Activated CD8-positive, alpha-beta memory T cell treated with anti-CD3 and anti-CD28 coated beads, Interleukin-2, amount 50 U/mL, for 24 hours (primary cell): ENCODE measurements around the gene KCNQ4.

Source experiments
- DNase-seq: peaks from one replicate; pipeline ENCODE4 v3.0.0-alpha.2; 2020; ENCODE audit errors: extremely low read depth

Gene KCNQ4

GRCh38 chr1:40840526-40841323, 57.1 kb downstream of the KCNQ4 start:
- no peak for DNase-seq

- no peak for DNase-seq
Measured at GRCh38 chr1:40841602-40842001, 58.0 kb downstream of the KCNQ4 start.

- no peak for DNase-seq
Measured at GRCh38 chr1:40842207-40842606, 58.6 kb downstream of the KCNQ4 start.

- no peak for DNase-seq
Measured at GRCh38 chr1:40842691-40843090, 59.1 kb downstream of the KCNQ4 start.

GRCh38 chr1:40844079-40844478, 60.5 kb downstream of the KCNQ4 start:
- no peak for DNase-seq

- no peak for DNase-seq
Measured at GRCh38 chr1:40844887-40845878, 61.6 kb downstream of the KCNQ4 start.

GRCh38 chr1:40845895-40846294, 62.3 kb downstream of the KCNQ4 start:
- DNase-seq: no peak

- no peak for DNase-seq
Measured at GRCh38 chr1:40847023-40847745, 63.6 kb downstream of the KCNQ4 start.

- no peak for DNase-seq
Measured at GRCh38 chr1:40848530-40849189, 65.1 kb downstream of the KCNQ4 start.

GRCh38 chr1:40849801-40850592, 66.4 kb downstream of the KCNQ4 start:
- peak; percentile 49 for DNase-seq

GRCh38 chr1:40851643-40852042, 68.1 kb downstream of the KCNQ4 start:
- no peak for DNase-seq

- no peak for DNase-seq
Measured at GRCh38 chr1:40853113-40853884, 69.7 kb downstream of the KCNQ4 start.

GRCh38 chr1:40853885-40854170, 70.2 kb downstream of the KCNQ4 start:
- no peak for DNase-seq

- DNase-seq: no peak
Measured at GRCh38 chr1:40855513-40855912, 71.9 kb downstream of the KCNQ4 start.

GRCh38 chr1:40856116-40856515, 72.5 kb downstream of the KCNQ4 start:
- no peak for DNase-seq

GRCh38 chr1:40856656-40857302, 73.2 kb downstream of the KCNQ4 start:
- DNase-seq: no peak

GRCh38 chr1:40857737-40858136, 74.2 kb downstream of the KCNQ4 start:
- no peak for DNase-seq

- no peak for DNase-seq
Measured at GRCh38 chr1:40858856-40859416, 75.3 kb downstream of the KCNQ4 start.

GRCh38 chr1:40860706-40861223, 77.2 kb downstream of the KCNQ4 start:
- DNase-seq: no peak
